Activated CD4-positive, alpha-beta memory T cell treated with anti-CD3 and anti-CD28 coated beads for 36 hours (primary cell): Measurements from ENCODE around the gene RAPH1. TPM values are rescaled to one million over a fixed set of nuclear protein-coding genes. Genes with fewer than 3 reads are reported as not detected.
"Not testable (repeated sequence)": the region's sequence is repeated elsewhere in the genome, so short reads cannot be mapped to it uniquely, and the experiment has no call there.

Experiments used
- CTCF ChIA-PET: fragments of 350-600 bp; sonication (Branson Sonifier 250); formaldehyde crosslinking; loops from one replicate; lab custom pipeline; 2021; ENCODE audit warnings: antibody characterized with exemption, inconsistent platforms; lab: Charles Lee
- POLR2A ChIA-PET: fragments of 350-600 bp; sonication (Branson Sonifier 250); formaldehyde crosslinking; loops from one replicate; lab custom pipeline; 2021; ENCODE audit warnings: antibody characterized with exemption; lab: Charles Lee
- DNase-seq: peaks from one replicate; pipeline ENCODE4 v3.0.0-alpha.2; 2020
- H3K27ac Mint-ChIP-seq: one replicate; pipeline ENCODE4 v1.8.0; 2021; ENCODE audit warnings: mixed read lengths
- H3K27me3 Mint-ChIP-seq: one replicate; pipeline ENCODE4 v1.8.0; 2021; ENCODE audit warnings: mixed read lengths
- H3K36me3 Mint-ChIP-seq: one replicate; pipeline ENCODE4 v1.8.0; 2021; ENCODE audit warnings: mixed read lengths
- H3K4me1 Mint-ChIP-seq: one replicate; pipeline ENCODE4 v1.8.0; 2021; ENCODE audit warnings: low read depth, mixed read lengths
- H3K4me3 Mint-ChIP-seq: one replicate; pipeline ENCODE4 v1.8.0; 2021; ENCODE audit warnings: mild to moderate bottlenecking, mixed read lengths
- H3K9me3 Mint-ChIP-seq: one replicate; pipeline ENCODE4 v1.8.0; 2021; ENCODE audit warnings: mixed read lengths
- intact Hi-C: fragments of 100-400 bp; cut with micrococcal nuclease; formaldehyde crosslinking; loops from one replicate; pipeline ENCODE4 v1.15.1; 2023
- total RNA-seq, 2 experiments: library from RNA; stranded (reverse); gene quantifications; one replicate each; pipeline ENCODE4 v1.2.3, GENCODE V29; 2021

The RAPH1 gene
- total RNA-seq, 2 experiments from 2014 or later: 11.5 to 13.1 TPM

GRCh38 chr2:203444738-203445137, 90.4 kb downstream of the RAPH1 start:
- Mint-ChIP-seq H3K4me1 (peaks cover 7% of the 10 kb centered on the region), H3K4me3 (no peak overlapping the region), H3K27me3 (no peaks in the 10 kb centered on the region), H3K36me3 (peaks cover 11% of the 10 kb centered on the region), H3K27ac (no peak overlapping the region), H3K9me3 (no peaks in the 10 kb centered on the region)
- intact Hi-C loops: no loop called here
- ChIA-PET POLR2A (no interaction called here), CTCF (no interaction called here)
- DNase-seq: no peak

GRCh38 chr2:203442463-203442862, 92.6 kb downstream of the RAPH1 start:
- intact Hi-C loops: no loop called here
- no peaks in the 10 kb centered on the region for H3K9me3 Mint-ChIP-seq
- H3K36me3 Mint-ChIP-seq: peaks cover 21% of the 10 kb centered on the region
- no peaks in the 10 kb centered on the region for H3K27me3 Mint-ChIP-seq
- no peak overlapping the region for H3K4me3 Mint-ChIP-seq
- no peak overlapping the region for H3K27ac Mint-ChIP-seq
- CTCF ChIA-PET: no interaction called here
- POLR2A ChIA-PET: no interaction called here
- H3K4me1 Mint-ChIP-seq: peaks cover 7% of the 10 kb centered on the region
- DNase-seq: no peak

GRCh38 chr2:203441463-203441862, 93.6 kb downstream of the RAPH1 start:
- H3K36me3 Mint-ChIP-seq: peaks cover 21% of the 10 kb centered on the region
- intact Hi-C loops: no loop called here
- DNase-seq: no peak
- H3K4me3 Mint-ChIP-seq: no peak overlapping the region
- H3K27ac Mint-ChIP-seq: no peak overlapping the region
- no peaks in the 10 kb centered on the region for H3K9me3 Mint-ChIP-seq
- ChIA-PET CTCF (no interaction called here), POLR2A (no interaction called here)
- peaks cover 7% of the 10 kb centered on the region for H3K4me1 Mint-ChIP-seq
- H3K27me3 Mint-ChIP-seq: no peaks in the 10 kb centered on the region

DNA sequence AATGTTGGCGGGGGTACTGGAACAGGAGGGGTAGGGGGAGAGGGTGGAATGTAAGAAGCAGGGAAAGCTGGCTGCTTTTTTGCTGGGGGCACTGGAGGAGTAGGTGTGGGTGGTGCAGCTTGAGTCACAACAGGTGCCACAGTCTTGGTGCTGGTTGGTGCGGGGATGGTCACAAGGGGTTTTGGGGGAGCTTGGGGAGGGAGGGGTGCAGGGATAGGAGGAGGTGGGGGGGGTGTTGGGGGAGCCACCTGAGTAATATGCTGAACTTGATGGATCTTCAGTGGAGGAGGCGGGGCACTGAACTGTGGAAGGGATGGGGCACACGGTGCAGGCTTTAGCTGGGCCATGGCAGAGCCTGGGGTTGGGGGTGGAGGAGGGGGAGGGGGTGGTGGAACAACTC, 94.4 kb downstream of the RAPH1 start:
- Mint-ChIP-seq H3K27me3 (no peaks in the 10 kb centered on the region), H3K27ac (no peak overlapping the region), H3K9me3 (no peaks in the 10 kb centered on the region), H3K4me1 (no peaks in the 10 kb centered on the region), H3K4me3 (no peak overlapping the region), H3K36me3 (peaks cover 19% of the 10 kb centered on the region)
- no peak for DNase-seq
- ChIA-PET POLR2A (no interaction called here), CTCF (interaction anchor here (1.5 kb wide), 1 partner anchor 14 kb away, joined by 5 read pairs; no protein-coding TSS in a partner anchor)
- intact Hi-C loops: no loop called here

DNA sequence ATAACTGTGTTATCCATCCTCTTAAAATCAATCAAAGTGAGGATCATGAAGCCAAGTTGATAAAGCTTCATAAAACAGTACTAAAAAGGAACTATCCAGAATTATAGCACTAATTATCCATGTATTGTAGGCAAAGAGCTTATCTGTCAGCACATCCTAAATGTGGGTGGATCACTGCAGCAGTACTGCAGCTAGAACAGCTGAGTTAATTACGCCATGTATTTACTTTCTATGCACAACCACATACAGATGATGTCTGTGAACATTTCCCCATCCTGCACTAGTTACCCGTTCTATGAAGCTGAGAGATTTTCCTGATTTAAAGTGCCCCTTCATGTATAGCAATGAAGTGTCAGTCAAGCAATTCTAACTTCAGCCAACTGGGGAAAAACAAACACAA, 96.6 kb downstream of the RAPH1 start:
- H3K4me1 Mint-ChIP-seq: no peaks in the 10 kb centered on the region
- POLR2A ChIA-PET: no interaction called here
- peaks cover 18% of the 10 kb centered on the region for H3K36me3 Mint-ChIP-seq
- no peaks in the 10 kb centered on the region for H3K27me3 Mint-ChIP-seq
- no peaks in the 10 kb centered on the region for H3K9me3 Mint-ChIP-seq
- no peak overlapping the region for H3K27ac Mint-ChIP-seq
- H3K4me3 Mint-ChIP-seq: no peak overlapping the region
- DNase-seq: no peak
- CTCF ChIA-PET: no interaction called here
- intact Hi-C loops: no loop called here

DNA sequence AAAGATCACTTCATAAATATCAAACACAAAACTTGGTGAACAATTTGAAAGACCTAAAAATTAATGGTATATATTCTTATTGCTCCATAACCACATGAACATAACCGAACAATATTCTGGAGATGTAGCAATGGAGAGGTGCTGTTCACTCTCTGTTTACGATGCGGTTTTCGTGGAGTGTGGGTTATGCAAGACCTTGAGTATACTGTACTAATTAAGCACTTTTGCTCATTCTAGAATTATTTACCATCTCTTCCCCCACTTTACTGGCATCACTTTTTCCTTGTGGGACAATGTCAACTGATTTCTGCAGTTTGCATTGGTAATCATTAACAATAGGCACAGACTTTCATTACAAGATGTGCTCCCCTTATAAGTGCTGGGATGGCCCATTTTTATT, 97.6 kb downstream of the RAPH1 start:
- Mint-ChIP-seq H3K4me1 (no peaks in the 10 kb centered on the region), H3K9me3 (no peaks in the 10 kb centered on the region), H3K27ac (no peak overlapping the region), H3K36me3 (peaks cover 19% of the 10 kb centered on the region), H3K27me3 (no peaks in the 10 kb centered on the region), H3K4me3 (no peak overlapping the region)
- ChIA-PET POLR2A (no interaction called here), CTCF (no interaction called here)
- DNase-seq: no peak
- intact Hi-C loops: no loop called here

- H3K27me3 Mint-ChIP-seq: no peaks in the 10 kb centered on the region
- H3K36me3 Mint-ChIP-seq: peaks cover 22% of the 10 kb centered on the region
- no peak for DNase-seq
- ChIA-PET CTCF (no interaction called here), POLR2A (no interaction called here)
- H3K4me3 Mint-ChIP-seq: no peak overlapping the region
- no peaks in the 10 kb centered on the region for H3K4me1 Mint-ChIP-seq
- intact Hi-C loops: no loop called here
- no peaks in the 10 kb centered on the region for H3K9me3 Mint-ChIP-seq
- H3K27ac Mint-ChIP-seq: no peak overlapping the region
These were observed 98.6 kb downstream of the RAPH1 start for GRCh38 chr2:203436496-203436895.

DNA sequence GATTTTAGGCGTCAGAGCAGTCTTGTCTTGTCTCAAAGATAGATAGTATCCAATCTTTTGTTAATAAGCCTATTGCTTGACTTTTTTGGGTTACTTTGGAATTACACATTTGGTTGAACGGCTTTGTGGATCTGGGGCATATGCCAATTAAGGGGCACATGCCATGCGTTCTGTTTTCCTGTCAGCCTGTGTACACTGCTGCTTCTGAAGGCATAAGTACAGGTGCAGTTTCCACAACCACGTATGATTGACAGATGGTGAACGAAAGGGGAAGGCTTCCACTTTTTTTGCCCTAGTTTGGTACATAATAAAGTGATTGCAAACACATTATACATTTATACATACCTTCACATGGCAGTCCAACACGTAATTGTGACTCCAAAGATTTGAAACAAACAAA, 102.3 kb downstream of the RAPH1 start:
- Mint-ChIP-seq H3K4me1 (no peaks in the 10 kb centered on the region), H3K9me3 (no peaks in the 10 kb centered on the region), H3K36me3 (peaks cover 12% of the 10 kb centered on the region), H3K4me3 (no peak overlapping the region), H3K27ac (no peak overlapping the region), H3K27me3 (no peaks in the 10 kb centered on the region)
- ChIA-PET CTCF (interaction anchor here (0.8 kb wide), 1 partner anchor 21 kb away, joined by 7 read pairs; no protein-coding TSS in a partner anchor), POLR2A (no interaction called here)
- intact Hi-C loops: no loop called here
- DNase-seq: no peak

DNA sequence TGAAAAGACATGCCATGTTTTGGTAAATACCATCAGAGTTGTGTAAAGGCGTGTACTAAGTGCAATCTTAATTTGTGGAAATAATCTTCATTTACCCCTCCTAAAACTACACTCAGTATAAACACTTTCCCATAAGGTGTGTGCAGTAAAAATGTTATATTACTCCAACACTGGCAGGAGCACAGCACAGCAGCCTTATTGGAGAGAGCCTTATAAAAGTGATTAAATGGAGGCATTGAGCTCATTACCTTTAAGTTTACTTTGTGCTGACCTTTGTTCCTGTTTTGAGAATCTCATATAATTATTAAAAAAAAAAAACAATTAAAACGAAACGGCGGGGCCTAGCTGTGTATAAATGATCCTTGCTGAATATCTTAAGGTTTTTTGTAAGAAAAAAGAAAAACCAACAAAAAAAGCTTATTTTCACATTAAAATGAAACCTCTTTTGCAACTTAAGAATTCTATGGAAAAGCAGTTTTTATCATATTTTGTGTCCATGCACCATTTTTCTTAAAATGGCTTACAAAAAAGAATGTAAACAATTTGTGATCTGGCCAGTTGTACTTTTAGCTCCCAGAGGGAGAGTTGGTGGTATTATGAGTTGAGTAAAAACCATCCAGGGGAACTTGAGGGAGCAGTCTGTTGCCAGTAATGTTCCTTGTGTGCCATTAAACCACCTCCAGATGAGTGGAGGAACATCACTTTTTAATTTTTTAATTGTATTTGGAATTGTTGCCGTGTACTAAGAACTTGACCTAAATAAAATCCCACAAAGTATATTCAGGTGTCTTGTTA, 103.5 kb downstream of the RAPH1 start:
- ChIA-PET CTCF (interaction anchor here (0.8 kb wide), 1 partner anchor 22 kb away, joined by 7 read pairs; no protein-coding TSS in a partner anchor), POLR2A (no interaction called here)
- Mint-ChIP-seq H3K27me3 (no peaks in the 10 kb centered on the region), H3K27ac (no peak overlapping the region), H3K9me3 (no peaks in the 10 kb centered on the region), H3K36me3 (peaks cover 19% of the 10 kb centered on the region), H3K4me1 (no peaks in the 10 kb centered on the region), H3K4me3 (no peak overlapping the region)
- intact Hi-C loops: no loop called here
- DNase-seq: no peak

DNA sequence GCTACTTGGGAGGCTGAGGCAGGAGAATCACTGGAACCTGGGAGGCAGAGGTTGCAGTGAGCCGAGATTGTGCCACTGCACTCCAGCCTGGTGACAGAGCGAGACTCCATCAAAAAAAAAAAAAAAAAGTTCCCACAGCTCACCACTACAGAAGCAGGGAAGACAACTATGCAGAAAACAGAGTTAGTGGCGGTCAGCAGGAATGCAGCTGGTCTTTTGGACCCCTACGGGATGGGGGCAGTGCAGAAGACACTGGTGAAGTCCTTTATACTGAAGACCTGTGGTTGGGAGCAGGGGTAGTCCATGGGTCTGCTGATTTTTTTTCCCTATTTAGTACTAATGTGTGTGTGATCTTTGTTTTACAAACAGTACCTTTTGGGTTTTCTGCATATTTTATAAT, 105.5 kb downstream of the RAPH1 start:
- H3K36me3 Mint-ChIP-seq: peaks cover 19% of the 10 kb centered on the region
- intact Hi-C loops, H3K4me3 Mint-ChIP-seq, H3K27me3 Mint-ChIP-seq, POLR2A ChIA-PET, CTCF ChIA-PET, H3K9me3 Mint-ChIP-seq, DNase-seq, H3K4me1 Mint-ChIP-seq, H3K27ac Mint-ChIP-seq: not testable (repeated sequence)

DNA sequence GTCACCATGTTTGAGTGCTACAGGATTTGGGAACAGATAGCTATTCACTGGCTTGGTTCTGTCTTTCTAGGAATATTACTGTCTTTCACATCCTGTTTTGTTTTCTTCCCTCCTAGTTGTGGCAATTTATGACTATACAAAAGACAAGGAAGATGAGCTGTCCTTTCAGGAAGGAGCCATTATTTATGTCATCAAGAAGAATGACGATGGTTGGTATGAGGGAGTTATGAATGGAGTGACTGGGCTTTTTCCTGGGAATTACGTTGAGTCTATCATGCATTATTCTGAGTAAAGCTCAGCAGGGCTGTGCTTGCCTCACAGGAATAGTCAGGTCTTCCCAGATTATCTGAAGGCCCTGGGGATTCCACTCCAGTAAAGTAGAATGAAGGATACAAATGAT, 108.0 kb downstream of the RAPH1 start:
- peaks cover 20% of the 10 kb centered on the region for H3K36me3 Mint-ChIP-seq
- no peaks in the 10 kb centered on the region for H3K9me3 Mint-ChIP-seq
- H3K27me3 Mint-ChIP-seq: no peaks in the 10 kb centered on the region
- no peaks in the 10 kb centered on the region for H3K4me1 Mint-ChIP-seq
- ChIA-PET POLR2A (no interaction called here), CTCF (interaction anchor here (0.6 kb wide), 1 partner anchor 647 kb away, joined by 3 read pairs; no protein-coding TSS in a partner anchor)
- no peak overlapping the region for H3K4me3 Mint-ChIP-seq
- H3K27ac Mint-ChIP-seq: no peak overlapping the region
- no peak for DNase-seq
- intact Hi-C loops: no loop called here

- Mint-ChIP-seq H3K4me3 (no peak overlapping the region), H3K9me3 (peaks cover 11% of the 10 kb centered on the region), H3K27ac (no peak overlapping the region), H3K27me3 (no peaks in the 10 kb centered on the region), H3K4me1 (no peaks in the 10 kb centered on the region), H3K36me3 (peaks cover 44% of the 10 kb centered on the region)
- ChIA-PET CTCF (no interaction called here), POLR2A (no interaction called here)
- intact Hi-C loops: no loop called here
- no peak for DNase-seq
These were observed 116.8 kb downstream of the RAPH1 start for GRCh38 chr2:203418271-203418670.

DNA sequence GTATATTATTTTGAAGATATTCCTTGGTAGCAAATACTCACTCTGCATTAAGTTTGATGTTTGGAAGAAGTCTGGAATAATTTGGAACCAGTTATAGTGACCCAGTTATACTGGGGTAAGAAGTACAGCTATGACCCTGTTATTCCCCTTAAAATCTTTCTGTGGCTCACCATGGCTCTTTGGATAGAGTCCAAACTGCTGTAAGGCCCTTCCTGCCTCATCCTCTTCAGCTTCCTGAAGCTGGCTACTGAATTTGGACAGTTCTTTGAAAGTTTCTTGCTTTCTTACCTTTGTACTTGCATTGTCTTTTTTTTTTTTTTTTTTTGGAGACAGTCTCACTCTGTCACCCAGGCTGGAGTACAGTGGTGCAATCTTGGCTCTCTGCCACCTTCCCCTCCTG, 121.3 kb downstream of the RAPH1 start:
- no peak overlapping the region for H3K4me3 Mint-ChIP-seq
- no peak for DNase-seq
- CTCF ChIA-PET: no interaction called here
- POLR2A ChIA-PET: no interaction called here
- no peak overlapping the region for H3K27ac Mint-ChIP-seq
- H3K4me1 Mint-ChIP-seq: peaks cover 3% of the 10 kb centered on the region
- no peaks in the 10 kb centered on the region for H3K27me3 Mint-ChIP-seq
- H3K36me3 Mint-ChIP-seq: peaks cover 42% of the 10 kb centered on the region
- peaks cover 11% of the 10 kb centered on the region for H3K9me3 Mint-ChIP-seq
- intact Hi-C loops: no loop called here
